Suprapubic skin (tissue), 4 donors: Measurements from ENCODE around the gene SVIL. TPM values are rescaled to one million over a fixed set of nuclear protein-coding genes. Genes with fewer than 3 reads are reported as not detected.
"Not testable (repeated sequence)": the region's sequence is repeated elsewhere in the genome, so short reads cannot be mapped to it uniquely, and the experiment has no call there.

Experiments
- DNase-seq, 2 donors: peaks; one replicate each; pipeline ENCODE4 v3.0.0-alpha.2; 2019; ENCODE audit warnings: low spot score in 2 of 2
- H3K27ac ChIP-seq: fragments of 200-600 bp; sonication (generic); one replicate; pipeline ENCODE4 v1.5.1; 2019
- H3K27me3 ChIP-seq: fragments of 200-600 bp; sonication (generic); one replicate; pipeline ENCODE4 v1.5.1; 2019
- H3K36me3 ChIP-seq: fragments of 200-600 bp; sonication (generic); one replicate; pipeline ENCODE4 v1.5.1; 2019
- H3K4me1 ChIP-seq: fragments of 200-600 bp; sonication (generic); one replicate; pipeline ENCODE4 v1.5.1; 2019
- H3K4me3 ChIP-seq: fragments of 200-600 bp; sonication (generic); one replicate; pipeline ENCODE4 v1.5.1; 2019; ENCODE audit warnings: mild to moderate bottlenecking
- H3K9me3 ChIP-seq: fragments of 200-600 bp; sonication (generic); one replicate; pipeline ENCODE4 v1.5.1; 2019
- CTCF ChIP-seq, 2 donors: fragments of 200-600 bp in 1 of 2; fragments of 450-650 bp in 1 of 2; sonication (generic) in 1 of 2; IDR thresholded peaks; one replicate each; pipeline ENCODE4 v1.5.1; 2016 to 2019; ENCODE audit warnings: antibody characterized with exemption in 2 of 2, mild to moderate bottlenecking in 1 of 2, moderate library complexity in 1 of 2
- EP300 ChIP-seq: sonication (generic); formaldehyde crosslinking; IDR thresholded peaks from one replicate; pipeline ENCODE4 v1.6.1; 2017; ENCODE audit warnings: antibody characterized with exemption
- POLR2A ChIP-seq, 2 donors: fragments of 450-650 bp; IDR thresholded peaks; one replicate each; pipeline ENCODE4 v1.6.1; 2017; ENCODE audit warnings: antibody characterized with exemption in 2 of 2, mild to moderate bottlenecking in 2 of 2, moderate library complexity in 2 of 2
- POLR2AphosphoS5 ChIP-seq, 3 donors: sonication (generic); formaldehyde crosslinking; IDR thresholded peaks; one replicate each; pipeline ENCODE4 v1.6.1; 2017; ENCODE audit warnings: antibody characterized with exemption in 3 of 3
- WGBS: methylation state at CpG from one replicate; pipeline ENCODE4 v1.1.5; 2018; 5-methylcytosine and 5-hydroxymethylcytosine counted together
- total RNA-seq, 4 donors: library from RNA; depleted of rRNA; stranded (reverse); fragments of >200 nt; gene quantifications; one replicate each; pipeline ENCODE4 v1.1.0, GENCODE V29; 2016

SVIL gene
- total RNA-seq, 4 donors from 2014 or later: 52.9 to 129 (median 72.1) TPM

- Histone ChIP-seq H3K4me1 (no peaks in the 10 kb centered on the region), H3K27ac (no peak overlapping the region), H3K36me3 (no peaks in the 10 kb centered on the region), H3K4me3 (no peak overlapping the region), H3K27me3 (no peaks in the 10 kb centered on the region), H3K9me3 (no peaks in the 10 kb centered on the region)
- 89% methylated on average over 8 of the region's 8 CpGs for WGBS
- no peak for DNase-seq
- TF ChIP-seq POLR2A (IDR thresholded peaks at IDR 0.05) (no peak), CTCF (IDR thresholded peaks at IDR 0.05) (no peak), POLR2AphosphoS5 (IDR thresholded peaks at IDR 0.05) (no peak), EP300 (no peak)
Observed at GRCh38 chr10:29576681-29577080, 58.1 kb downstream of the SVIL start.

- Histone ChIP-seq H3K36me3 (no peaks in the 10 kb centered on the region), H3K9me3 (no peaks in the 10 kb centered on the region), H3K4me1 (no peaks in the 10 kb centered on the region), H3K27ac (no peak overlapping the region), H3K27me3 (no peaks in the 10 kb centered on the region), H3K4me3 (no peak overlapping the region)
- WGBS: 96% methylated on average over 2 of the region's 2 CpGs
- no peak for TF ChIP-seq POLR2AphosphoS5 (IDR thresholded peaks at IDR 0.05)
- DNase-seq: no peak
Observed at GRCh38 chr10:29575098-29575455, 59.7 kb downstream of the SVIL start.

- H3K27ac ChIP-seq, DNase-seq, H3K4me3 ChIP-seq, H3K27me3 ChIP-seq, H3K9me3 ChIP-seq, H3K4me1 ChIP-seq, H3K36me3 ChIP-seq: not testable (repeated sequence)
- WGBS: 95% methylated on average over 7 of the region's 10 CpGs
Observed at GRCh38 chr10:29574212-29575097, 60.3 kb downstream of the SVIL start.

GRCh38 chr10:29570248-29570647 lies 64.5 kb downstream of the SVIL start:
- not testable (repeated sequence) for H3K36me3 ChIP-seq, DNase-seq, H3K9me3 ChIP-seq, H3K27ac ChIP-seq, H3K27me3 ChIP-seq, H3K4me1 ChIP-seq, H3K4me3 ChIP-seq
- 37% methylated on average over 2 of the region's 2 CpGs for WGBS

- H3K4me1 ChIP-seq: peaks cover 3% of the 10 kb centered on the region
- no peaks in the 10 kb centered on the region for H3K27me3 ChIP-seq
- DNase-seq: no peak
- H3K27ac ChIP-seq: no peak overlapping the region
- H3K4me3 ChIP-seq: no peak overlapping the region
- H3K36me3 ChIP-seq: no peaks in the 10 kb centered on the region
- H3K9me3 ChIP-seq: no peaks in the 10 kb centered on the region
- TF ChIP-seq EP300: no peak
Observed at GRCh38 chr10:29569795-29570194, 65.0 kb downstream of the SVIL start.

GRCh38 chr10:29567003-29567402 lies 67.8 kb downstream of the SVIL start:
- no peak for DNase-seq
- Histone ChIP-seq H3K4me1 (peaks cover 3% of the 10 kb centered on the region), H3K36me3 (peaks cover 5% of the 10 kb centered on the region), H3K9me3 (no peaks in the 10 kb centered on the region), H3K27ac (no peak overlapping the region), H3K4me3 (no peak overlapping the region), H3K27me3 (no peaks in the 10 kb centered on the region)
- no peak for TF ChIP-seq POLR2A (IDR thresholded peaks at IDR 0.05)
- TF ChIP-seq EP300: no peak
- no peak for TF ChIP-seq CTCF (IDR thresholded peaks at IDR 0.05)
- WGBS: 88% methylated on average over 9 of the region's 9 CpGs

- not testable (repeated sequence) for H3K27me3 ChIP-seq, DNase-seq, H3K27ac ChIP-seq, H3K9me3 ChIP-seq, H3K4me3 ChIP-seq, H3K4me1 ChIP-seq
- H3K36me3 ChIP-seq: peaks cover 12% of the 10 kb centered on the region
- 89% methylated on average over 7 of the region's 7 CpGs for WGBS
Observed at GRCh38 chr10:29566209-29566608, 68.6 kb downstream of the SVIL start.

GRCh38 chr10:29563420-29564035 lies 71.2 kb downstream of the SVIL start:
- H3K36me3 ChIP-seq: peaks cover 12% of the 10 kb centered on the region
- no peak overlapping the region for H3K27ac ChIP-seq
- DNase-seq: no peak
- H3K4me1 ChIP-seq: no peaks in the 10 kb centered on the region
- 95% methylated on average over 7 of the region's 7 CpGs for WGBS
- H3K4me3 ChIP-seq: no peak overlapping the region
- H3K27me3 ChIP-seq: no peaks in the 10 kb centered on the region
- TF ChIP-seq CTCF (IDR thresholded peaks at IDR 0.05) (no peak), POLR2A (IDR thresholded peaks at IDR 0.05) (no peak), POLR2AphosphoS5 (IDR thresholded peaks at IDR 0.05) (no peak), EP300 (no peak)
- H3K9me3 ChIP-seq: no peaks in the 10 kb centered on the region

- not testable (repeated sequence) for H3K9me3 ChIP-seq, DNase-seq, H3K27me3 ChIP-seq, H3K4me3 ChIP-seq, H3K27ac ChIP-seq, H3K4me1 ChIP-seq
- H3K36me3 ChIP-seq: peaks cover 12% of the 10 kb centered on the region
- whole genome bisulfite sequencing: 79% methylated on average over 7 of the region's 7 CpGs
Observed at GRCh38 chr10:29563006-29563405, 71.8 kb downstream of the SVIL start.
